Activated CD4-positive, alpha-beta T cell treated with anti-CD3 and anti-CD28 coated beads, Interleukin-2, Interleukin-6, amounts not matched to agents 100 ng/mL and 50 ng/mL, durations not matched to agents 16 hours and 8 hours (primary cell): Measurements from ENCODE around the gene VDAC1.

Experiments
- DNase-seq: peaks from one replicate; pipeline ENCODE4 v3.0.0-alpha.2; 2020

VDAC1 gene

GRCh38 chr5:133994297-133994989 lies 10.3 kb downstream of the VDAC1 start:
- DNase-seq: no peak

GRCh38 chr5:133993185-133993936 lies 11.4 kb downstream of the VDAC1 start:
- no peak for DNase-seq

- no peak for DNase-seq
Measured at GRCh38 chr5:133992429-133993155, 12.2 kb downstream of the VDAC1 start.

- no peak for DNase-seq
Measured at GRCh38 chr5:133991171-133991910, 13.4 kb downstream of the VDAC1 start.

GRCh38 chr5:133990396-133990795 lies 14.4 kb downstream of the VDAC1 start:
- DNase-seq: no peak

DNA sequence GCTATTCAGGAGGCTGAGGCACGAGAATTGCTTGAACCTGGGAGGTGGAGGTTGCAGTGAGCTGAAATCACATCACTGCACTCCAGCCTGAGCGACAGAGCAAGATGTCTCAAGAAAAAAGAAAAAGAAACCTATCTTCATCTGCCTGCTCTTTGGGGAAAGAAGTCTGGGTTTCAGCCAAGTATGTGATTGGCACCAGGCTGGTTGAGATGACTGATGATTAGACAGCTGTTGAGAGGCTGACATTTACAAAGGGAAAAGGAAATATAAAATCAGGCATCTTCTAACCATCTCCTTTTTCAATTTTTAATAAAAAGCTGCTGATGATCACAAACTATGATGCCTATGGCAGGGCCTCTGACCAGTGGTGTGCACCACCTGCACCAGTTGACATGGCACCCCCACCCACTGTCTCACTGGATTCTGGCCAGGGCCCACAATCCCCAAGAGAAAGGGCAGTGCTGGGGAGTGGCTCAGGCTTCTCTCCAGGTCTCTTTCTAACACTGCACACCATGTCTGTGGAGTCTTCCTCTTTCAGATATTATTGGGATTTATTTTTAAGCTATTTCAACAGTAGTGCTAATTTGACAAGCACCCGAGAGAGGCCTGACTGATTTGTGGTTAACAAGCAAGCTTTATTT lies 19.1 kb downstream of the VDAC1 start:
- DNase-seq: no peak

DNA sequence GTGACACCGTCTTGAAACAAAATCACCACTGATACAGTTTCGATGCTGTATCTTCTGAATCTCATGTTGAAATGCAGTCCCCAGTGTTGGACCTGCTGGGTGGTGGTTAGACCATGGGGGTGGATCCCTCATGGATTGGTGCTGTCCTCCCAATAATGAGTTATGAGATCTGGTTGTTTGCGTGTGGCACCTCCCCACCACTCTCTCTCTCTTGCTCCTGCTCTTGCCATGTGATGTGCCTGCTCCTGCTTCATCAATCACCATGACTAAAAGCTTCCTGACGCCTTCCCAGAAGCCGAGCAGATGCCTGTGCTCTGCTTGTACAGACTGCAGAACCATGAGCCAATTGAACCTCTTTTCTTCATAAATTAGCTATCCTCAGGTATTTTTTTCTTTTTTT lies 21.1 kb downstream of the VDAC1 start:
- no peak for DNase-seq

GRCh38 chr5:133981714-133982113 lies 23.1 kb downstream of the VDAC1 start:
- no peak for DNase-seq

GRCh38 chr5:133980652-133981051 lies 24.1 kb downstream of the VDAC1 start:
- DNase-seq: no peak

- DNase-seq: no peak
Measured at GRCh38 chr5:133978943-133979342, 25.8 kb downstream of the VDAC1 start.

GRCh38 chr5:133977858-133978257 lies 26.9 kb downstream of the VDAC1 start:
- no peak for DNase-seq

DNA sequence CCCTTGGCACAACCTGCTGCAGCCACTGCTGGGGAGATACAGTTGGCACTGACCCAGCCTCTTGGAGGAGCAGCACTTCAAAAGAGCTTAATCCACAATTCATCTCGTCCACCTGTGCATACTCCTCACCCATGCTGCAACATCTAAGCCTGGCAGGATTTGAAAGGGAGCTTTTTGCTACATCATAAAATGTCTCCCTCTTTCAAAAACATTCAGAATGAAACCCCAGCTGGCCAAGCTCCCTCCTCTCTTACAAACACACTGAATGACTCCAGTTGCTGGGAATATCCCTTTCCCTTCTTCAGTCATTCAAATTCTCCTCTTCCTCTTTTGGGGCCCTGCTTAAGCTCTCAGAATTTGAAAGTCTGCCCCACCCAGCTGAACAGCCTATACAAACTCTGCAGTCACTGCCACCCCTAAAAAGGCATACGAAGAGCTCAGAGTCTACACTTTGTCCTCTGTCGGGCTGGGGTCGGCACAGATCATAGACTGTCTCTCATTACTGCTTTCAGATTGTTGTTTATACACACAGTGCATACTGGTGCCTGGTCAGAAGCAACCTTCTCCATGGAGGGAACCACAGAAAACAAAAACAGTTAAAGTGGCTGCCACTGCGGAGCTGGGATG lies 27.5 kb downstream of the VDAC1 start:
- DNase-seq: peak; percentile 39

DNA sequence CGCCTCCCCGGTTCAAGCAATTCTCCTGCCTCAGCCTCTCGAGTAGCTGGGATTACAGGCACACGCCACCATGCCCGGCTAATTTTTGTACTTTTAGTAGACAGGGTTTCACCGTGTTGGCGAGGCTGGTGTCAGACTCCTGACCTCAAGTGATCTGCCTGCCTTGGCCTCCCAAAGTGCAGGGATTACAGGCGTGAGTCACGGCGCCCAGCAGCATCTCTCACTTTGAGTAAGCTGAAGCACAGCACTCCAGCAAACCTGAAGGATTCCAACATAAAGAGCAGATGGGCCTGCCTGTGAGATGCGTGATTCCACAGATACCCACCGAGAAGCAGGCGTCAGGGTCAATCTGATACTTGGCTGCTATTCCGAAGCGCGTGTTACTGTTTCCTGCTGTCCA lies 29.2 kb downstream of the VDAC1 start:
- peak; percentile 37 for DNase-seq

DNA sequence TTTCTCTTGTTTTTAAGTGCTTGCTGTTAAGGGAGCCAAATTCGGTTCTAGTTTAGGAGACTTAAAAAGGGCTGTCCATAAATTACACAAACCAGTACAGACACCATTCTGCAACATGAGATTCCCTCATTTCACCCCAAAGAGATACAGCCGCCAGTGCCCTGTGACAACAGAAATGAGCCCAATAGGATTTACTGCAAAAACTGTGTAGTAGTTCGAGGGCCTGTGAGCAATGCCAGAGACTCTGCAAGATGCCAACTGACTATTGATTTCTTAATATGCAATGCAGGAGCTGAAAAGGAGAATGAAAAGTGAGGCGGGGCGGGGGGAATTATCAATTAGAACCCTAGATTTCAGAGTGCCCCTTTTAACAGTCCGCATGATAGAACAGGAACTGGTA lies 30.6 kb downstream of the VDAC1 start:
- no peak for DNase-seq

DNA sequence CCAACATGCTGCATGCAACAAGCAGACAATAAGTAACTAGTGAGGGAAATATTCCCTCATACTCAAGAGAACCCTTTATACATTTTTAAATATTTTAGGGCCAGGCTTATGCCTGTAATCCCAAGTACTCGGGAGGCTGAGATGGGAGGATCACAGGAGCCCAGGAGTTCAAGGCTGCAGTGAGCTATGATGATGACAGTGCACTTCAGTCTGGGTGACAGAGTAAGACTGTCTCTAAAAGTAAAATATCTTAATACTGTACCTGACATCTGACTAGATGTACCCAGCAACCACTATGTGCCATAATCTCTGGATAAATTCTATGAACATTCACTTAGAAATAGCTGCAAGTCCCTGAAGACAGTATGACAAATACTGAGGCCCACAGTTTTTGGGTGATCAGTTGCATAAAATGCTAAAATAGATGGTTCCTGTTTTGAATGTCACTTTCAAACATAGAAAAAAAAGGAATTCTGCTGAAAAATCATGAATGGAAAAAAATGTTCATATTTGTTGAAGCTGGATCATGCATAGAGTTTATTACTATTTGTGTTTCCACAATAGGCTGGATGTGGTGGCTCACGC lies 34.4 kb downstream of the VDAC1 start:
- DNase-seq: no peak

GRCh38 chr5:133969654-133970324 lies 35.0 kb downstream of the VDAC1 start:
- no peak for DNase-seq

DNA sequence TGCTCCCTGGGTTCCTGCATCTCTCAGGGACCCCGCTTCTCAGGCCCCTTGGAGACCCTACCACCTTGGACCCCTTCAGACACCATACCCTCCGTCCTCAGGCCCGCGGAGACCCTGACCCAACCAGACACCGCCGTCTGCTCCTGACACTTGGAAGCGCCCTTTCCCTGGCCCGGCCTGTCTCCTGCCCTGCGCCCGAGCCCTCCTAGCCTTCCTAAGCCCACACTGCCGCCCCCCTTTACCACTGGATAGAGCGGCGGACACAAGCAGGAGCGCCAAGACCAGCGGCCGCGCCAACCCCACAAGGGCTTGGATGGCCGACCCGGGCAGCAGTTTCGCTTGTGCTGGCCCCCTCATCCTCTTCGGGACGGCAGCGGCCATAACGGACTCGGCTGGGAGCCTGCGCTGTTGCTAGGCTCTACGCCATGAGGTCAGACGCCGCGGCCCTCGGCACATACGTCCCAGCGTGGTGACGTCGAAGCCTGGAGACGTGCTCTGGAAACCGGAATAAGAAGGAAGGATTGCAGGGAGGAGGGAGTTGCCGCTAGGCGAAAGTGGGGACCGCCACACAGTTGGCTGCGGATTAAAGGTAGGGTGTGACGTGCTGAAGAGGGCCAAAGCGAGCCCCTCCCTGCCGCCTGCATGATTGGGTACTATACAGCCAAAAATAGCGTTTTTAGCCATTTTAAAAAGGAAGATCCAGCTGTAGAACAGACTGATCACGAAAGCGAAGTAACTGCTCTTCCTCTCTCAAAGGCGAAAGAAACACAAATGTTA lies 36.4 kb downstream of the VDAC1 start, which contains the start of gene C5orf15:
Gene C5orf15 (minus strand): TSS at position 422 of the 777 bp plus-strand sequence. CDS start 41 bp downstream, at position 381.
- DNase-seq: peak; percentile 96

GRCh38 chr5:133967698-133968203 lies 37.0 kb downstream of the VDAC1 start:
- DNase-seq: no peak

GRCh38 chr5:133967124-133967523 lies 37.7 kb downstream of the VDAC1 start:
- DNase-seq: no peak

DNA sequence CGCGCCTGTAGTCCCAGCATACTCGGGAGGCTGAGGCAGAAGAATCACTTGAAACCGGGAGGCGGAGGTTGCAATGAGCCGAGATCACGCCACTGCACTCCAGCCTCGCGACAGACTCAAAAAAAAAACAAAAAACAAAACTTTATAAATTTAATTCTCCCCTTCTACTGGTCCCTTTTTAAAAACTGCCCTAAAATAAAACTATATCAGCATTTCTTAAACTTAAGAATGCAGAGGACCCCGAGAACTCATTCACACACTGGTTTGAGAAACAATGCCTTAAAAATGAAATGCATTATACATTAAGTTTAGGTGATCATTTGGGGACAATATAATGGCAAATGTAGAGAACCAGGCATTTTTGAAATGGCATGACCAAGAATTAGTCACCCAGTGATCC lies 38.7 kb downstream of the VDAC1 start:
- no peak for DNase-seq
